NCI-H2081 treated with DMSO at 0.1 percent for 48 hours (cell line): ENCODE measurements around the gene TMPRSS11D.

ENCODE experiments used
- DNase-seq: peaks from one replicate; lab custom pipeline; 2025; lab: John Stamatoyannopoulos, UW

TMPRSS11D gene, protein sequence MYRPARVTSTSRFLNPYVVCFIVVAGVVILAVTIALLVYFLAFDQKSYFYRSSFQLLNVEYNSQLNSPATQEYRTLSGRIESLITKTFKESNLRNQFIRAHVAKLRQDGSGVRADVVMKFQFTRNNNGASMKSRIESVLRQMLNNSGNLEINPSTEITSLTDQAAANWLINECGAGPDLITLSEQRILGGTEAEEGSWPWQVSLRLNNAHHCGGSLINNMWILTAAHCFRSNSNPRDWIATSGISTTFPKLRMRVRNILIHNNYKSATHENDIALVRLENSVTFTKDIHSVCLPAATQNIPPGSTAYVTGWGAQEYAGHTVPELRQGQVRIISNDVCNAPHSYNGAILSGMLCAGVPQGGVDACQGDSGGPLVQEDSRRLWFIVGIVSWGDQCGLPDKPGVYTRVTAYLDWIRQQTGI

DNA sequence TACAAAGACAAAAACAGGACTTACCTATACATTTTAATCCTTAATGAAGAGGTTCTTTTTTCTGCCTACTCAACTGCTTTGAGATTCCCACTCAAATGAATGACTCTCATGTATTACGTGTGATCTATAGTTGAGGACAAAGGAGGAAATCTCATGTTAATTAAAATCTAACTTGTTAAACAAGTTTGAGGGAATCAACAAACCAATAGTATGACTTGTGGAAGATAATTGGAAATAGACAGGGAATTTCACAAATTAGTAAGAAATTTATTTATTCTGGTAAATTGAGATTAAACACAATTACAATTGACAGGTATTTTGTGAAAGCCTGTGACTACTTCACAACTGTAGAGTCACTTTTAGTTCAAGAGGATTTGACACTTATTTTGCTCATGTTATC, at the start of gene TMPRSS11D:
TMPRSS11D (minus strand) TSS at position 101 of the 400 bp plus-strand sequence; CDS start at position 32, 69 bp downstream.
- DNase-seq: no peak

DNA sequence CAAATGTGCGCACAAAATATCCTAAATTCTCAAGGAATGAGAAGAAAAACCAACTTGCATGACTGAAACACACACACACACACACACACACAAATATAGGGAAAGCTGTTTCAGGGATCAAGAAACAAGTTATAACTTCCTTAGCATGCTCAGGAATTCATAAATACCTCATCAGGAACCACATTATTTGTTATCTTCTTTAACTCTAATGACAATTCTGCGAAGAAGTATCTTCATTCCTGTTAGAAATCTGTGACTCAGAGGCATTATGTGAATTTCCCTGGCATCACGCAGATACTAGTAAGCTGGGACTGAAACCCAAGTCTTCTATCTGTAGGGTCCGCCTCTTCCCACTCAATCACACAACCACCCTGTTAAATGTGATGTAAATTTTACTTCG, 49.2 kb upstream of the TMPRSS11D start:
- no peak for DNase-seq

DNA sequence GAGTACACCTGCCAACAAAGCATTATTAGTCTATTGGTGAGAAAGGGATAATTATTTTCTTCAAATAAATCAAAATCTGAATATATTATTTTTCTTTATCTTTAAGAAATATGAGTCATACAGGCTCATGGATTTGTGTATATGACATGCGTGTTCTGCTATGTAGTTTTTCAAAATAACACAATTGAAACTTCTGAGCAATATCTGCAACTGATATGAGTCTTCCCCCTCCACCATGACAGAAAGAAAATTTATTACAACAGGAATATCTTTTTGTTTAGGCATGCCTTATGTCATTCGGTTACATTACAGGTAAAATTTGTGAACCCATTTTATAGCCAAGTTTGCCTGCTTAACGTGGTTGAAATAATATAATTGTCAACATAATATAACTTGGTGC, 47.5 kb upstream of the TMPRSS11D start:
- DNase-seq: no peak

DNA sequence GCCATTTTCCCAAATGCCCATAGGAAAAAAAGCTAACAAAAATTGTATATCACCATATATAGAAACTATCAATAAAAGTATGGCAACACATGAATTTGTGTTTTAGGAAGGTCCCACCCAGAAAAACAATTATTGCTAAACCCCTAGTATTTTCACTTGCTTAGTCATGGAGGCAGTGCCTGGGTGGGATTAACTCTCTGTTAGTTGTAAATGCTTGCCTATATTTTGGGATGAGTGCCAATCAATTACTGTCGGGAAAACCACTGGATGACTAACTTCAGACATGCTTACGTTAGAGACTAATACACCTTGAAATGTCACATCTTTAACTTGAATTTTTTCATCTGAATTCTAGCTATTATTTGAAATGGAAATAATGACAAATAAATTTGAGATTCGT, 45.6 kb upstream of the TMPRSS11D start:
- no peak for DNase-seq

DNA sequence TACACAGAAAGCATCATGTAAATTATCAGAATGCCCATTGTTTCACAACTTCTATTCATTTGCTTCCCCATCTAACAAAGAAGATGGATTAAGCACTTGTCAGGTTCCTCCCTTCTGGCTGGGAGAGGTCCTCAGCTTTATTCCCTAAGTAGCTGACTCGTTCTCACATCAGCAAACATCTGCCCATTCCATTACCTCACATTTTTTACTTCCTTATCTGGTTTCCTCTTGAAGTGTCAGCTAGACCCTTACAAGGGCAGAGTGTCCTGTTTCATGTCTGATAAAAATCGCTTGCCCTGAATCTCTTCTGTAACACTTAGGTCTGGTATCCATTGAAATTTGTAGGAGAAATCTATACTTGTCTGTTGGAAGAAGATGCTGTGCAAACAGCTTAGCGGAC, 44.7 kb upstream of the TMPRSS11D start:
- no peak for DNase-seq

DNA sequence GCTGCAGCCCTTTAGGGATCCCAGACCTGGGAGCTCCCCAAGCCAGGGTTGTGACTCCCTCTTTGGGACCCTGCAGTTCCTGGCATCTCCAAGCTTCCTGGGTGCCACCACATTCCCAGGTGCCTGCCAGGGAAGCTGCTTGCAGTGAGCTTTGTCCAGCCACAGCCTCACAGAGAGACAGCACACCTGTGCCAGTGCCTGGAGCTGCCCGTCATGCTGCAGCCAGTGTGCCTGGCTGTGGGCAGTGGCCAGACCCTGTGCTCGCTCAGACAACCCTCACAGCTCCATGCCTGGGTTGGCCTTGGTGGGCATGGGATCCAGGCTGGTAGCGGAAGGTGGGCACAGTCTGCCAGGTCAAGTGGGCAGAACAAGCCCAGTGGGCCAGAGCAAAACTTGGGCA, 43.4 kb upstream of the TMPRSS11D start:
- DNase-seq: no peak

DNA sequence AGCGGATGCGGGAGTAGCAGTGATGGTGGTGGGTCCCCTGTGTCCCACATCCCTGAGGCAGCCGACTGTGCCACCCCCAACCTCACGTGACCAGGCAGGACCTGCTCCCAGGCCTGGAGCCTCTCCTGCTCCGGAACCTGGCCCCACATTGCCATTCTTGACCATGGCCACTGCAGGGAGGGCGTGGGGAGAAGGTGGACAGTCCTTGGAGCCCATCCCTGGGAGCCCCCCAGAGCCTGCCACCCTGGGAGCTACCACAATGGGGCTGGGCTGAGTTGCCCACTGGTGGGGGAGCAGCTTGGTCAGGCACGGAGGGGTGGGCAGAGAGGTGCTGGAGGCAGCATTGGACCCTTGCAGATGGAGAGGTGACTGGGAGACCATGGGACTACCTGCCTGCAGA, 42.7 kb upstream of the TMPRSS11D start:
- no peak for DNase-seq

DNA sequence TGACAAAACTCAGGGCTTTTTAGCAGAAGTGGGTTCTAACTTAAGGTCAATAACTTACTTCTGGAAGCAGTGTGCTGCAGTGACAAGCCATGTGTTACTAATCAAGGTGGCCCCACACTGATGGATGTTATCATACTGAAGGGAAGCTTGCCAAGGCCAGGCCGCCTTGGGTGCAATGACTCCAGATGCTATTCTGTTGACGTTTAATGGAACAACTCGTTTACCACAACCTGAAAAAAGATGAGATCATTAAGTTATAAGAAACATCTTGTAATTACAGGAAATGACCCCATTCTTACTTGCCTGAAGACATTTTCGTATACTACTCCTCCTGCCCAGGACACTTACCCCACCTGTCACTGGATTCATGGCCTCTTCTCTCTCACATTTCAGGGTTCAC, 38.9 kb upstream of the TMPRSS11D start:
- DNase-seq: no peak

DNA sequence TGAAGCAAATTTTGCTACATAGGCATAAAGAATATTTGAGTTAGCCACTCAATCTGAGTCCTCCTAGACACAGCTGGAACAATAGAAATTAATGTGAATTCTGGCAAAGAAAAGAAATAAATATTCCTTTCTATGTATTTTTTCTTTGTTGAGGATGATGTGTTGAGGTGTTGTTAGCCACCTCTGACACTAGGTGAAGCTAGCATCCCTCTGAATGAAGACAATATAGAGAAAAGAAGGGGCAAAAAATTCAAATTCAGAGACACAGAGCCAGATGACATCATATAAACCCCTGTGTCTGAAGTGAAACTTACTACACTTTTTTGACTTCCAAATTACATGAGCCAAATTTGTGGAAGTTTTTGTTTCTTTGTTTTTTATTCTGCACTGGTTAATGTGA, 34.6 kb upstream of the TMPRSS11D start:
- no peak for DNase-seq

DNA sequence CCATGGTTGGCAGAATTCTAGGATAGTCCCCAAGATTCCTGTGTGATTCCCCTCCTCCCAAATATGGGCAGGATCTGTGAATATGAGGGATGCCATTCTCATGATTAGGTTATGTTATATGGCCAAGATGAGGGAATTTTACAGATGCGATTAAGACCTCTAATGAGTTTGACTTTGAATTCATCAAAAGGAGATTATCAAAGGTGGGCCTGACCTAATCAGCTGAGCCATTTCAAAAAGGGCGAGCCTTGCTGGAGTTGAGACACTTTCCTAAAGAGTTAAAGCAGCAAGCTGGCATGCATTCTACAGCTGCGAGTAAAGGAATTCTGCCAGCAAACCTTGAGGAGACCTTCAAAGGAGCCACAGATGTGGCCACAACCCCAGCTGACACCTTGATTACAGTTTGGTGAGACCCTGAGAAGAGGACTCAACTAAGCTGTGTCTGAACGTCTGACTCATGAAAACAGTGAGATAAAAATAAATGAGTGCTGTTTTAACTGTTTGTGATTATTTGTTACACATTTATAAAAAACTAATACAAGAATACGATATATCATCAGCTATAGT, 31.7 kb upstream of the TMPRSS11D start:
- no peak for DNase-seq

DNA sequence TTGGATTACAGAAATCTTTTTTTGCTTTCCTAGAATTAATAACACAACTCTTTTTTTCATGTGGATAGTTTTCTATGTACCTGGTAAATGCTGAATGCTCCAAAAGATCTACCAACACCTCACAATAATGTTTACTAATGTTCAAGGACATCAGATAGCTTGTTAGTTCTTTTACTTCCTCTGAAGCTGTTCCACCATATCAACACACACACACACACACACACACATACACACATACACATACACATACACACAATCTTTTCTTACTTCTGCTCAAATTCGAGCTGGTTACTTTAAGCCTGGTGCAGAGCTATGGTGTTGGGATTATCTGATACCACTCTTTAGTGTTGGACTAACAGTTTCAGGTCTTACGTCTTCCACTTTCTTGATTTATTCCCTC, 28.3 kb upstream of the TMPRSS11D start:
- no peak for DNase-seq

DNA sequence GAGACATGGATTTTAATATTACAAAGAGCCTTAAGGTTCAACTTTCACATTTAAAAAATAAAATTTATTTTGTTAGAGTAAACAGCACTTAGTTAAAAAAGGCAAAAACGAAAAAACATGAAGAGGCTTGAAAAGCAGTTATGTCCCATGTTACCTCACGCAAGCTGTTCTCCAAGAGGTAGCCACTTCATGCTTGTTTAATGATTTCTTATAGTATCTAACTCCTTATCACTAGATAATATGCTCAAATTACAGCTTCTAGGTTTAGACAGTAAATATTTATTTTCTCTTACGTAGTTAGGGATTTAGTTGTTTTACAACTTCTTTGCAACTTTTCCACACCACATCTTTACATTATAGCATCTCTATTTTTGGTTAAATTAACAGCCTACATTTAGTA, 27.8 kb upstream of the TMPRSS11D start:
- DNase-seq: no peak

DNA sequence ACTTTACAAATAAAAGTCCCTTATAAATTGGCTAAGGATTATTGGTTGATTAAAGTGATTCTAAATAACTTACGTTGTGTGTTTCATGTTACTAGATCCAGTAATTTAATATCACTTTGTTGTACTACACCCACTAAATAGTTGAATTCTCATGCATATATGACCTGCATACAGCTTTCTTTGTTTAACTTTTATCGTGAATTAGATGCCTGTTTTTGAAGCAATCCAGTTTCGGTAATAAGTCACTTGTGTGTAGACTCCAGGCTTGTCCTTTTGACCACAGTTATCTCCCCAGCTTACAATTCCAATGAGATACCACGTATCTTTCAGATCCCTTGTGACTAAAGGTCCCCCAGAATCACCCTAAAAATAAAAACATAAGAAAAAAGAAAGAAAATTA, 27.3 kb upstream of the TMPRSS11D start:
- no peak for DNase-seq

DNA sequence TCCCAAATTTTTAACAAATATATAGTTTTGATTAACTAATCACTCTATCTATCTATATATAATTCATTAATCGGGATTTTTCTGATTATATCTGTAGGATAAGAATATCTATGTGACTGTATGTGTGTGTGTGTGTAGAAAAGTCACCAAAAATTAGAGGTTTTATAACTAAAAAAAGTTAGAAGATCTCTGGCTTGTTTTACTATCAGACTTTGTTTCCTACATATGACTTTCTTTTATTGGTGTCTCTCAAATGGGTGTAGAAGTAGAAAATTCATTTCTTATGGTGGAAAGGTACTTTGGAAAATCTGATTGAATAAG, 26.7 kb upstream of the TMPRSS11D start:
- no peak for DNase-seq

DNA sequence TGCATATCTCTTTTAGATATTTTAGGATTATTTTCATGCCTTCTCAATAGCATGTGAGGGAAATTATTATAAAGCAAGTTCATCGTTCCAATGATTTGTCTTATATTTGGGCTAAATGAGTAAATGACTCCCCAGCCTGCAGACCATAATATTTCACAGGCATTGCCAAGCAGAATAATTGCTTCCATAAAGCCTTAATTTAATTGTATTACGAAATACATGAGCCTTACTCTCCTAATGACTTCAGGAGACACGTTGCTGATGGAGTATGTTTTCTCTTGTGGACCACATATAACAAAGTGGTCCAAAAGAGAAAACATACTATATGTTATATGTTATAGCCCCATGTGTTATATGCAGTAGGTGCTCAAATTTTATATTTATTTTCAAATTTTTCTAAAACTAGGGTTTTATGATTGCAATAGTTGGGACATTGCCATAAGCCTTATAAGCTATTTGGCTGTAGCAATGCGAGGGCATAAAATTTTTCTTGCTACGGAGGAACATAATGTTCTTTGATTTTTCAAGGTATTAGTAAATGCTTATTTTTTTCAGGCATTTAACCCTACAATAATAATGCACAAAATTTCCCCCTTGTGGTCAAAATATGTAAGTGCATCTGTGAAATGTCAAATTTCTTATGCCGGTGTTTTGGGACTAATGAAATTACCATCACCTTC, 26.2 kb upstream of the TMPRSS11D start:
- no peak for DNase-seq

DNA sequence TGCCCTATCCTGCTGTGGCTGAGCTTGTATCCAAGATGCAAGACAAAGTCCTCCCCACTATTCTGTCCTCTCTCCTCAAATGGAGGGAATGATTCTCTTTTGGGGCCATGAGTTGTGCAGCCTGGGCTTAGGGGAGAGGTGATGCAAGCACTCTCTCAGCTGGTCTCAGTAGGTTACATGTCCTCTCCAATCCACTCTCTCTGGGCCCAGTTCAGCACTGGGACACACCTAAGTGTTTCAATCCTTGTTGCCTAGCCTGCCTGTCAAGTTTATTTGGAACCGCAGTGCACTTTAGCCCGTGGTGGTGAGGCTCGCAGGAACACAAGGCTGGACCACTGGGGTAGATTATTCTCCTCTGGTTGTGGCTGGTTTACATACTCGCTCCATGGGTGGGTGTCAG, 23.8 kb upstream of the TMPRSS11D start:
- no peak for DNase-seq

DNA sequence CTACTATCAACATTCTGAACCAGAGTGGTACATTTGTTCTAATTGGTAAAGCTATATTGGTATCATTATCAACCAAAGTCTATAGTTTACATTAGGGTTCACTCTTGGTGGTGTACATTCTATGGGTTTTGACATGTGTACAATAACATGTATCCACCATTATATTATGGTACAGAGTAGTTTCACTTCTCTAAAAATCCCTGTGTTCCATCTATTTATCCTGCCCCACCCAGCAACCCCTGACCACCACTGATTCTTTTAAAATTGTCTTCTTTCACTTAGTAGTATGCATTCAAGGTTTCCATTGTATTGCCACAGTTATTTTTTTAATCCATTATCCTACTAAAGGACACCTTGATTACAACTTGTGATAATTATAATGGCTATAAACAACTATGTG, 15.3 kb upstream of the TMPRSS11D start:
- no peak for DNase-seq

DNA sequence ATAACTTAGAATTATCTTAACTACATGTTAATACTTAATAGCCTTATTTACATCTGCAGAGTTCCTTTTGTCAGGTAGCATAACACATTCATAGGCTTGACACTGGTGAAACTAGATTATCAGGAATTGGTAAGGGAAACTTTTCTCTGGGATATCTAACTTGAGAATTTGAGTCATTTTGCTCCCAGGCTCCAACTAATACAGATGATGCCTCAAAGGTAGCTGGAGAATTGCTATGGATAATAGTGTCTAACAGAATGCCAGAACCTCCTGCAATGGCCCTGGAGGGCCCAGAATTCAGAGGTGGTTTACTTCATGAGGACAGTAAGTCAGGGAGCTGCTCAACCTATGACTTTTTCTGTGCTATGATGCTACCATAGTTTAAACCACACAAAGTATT, 13.9 kb upstream of the TMPRSS11D start:
- DNase-seq: no peak

DNA sequence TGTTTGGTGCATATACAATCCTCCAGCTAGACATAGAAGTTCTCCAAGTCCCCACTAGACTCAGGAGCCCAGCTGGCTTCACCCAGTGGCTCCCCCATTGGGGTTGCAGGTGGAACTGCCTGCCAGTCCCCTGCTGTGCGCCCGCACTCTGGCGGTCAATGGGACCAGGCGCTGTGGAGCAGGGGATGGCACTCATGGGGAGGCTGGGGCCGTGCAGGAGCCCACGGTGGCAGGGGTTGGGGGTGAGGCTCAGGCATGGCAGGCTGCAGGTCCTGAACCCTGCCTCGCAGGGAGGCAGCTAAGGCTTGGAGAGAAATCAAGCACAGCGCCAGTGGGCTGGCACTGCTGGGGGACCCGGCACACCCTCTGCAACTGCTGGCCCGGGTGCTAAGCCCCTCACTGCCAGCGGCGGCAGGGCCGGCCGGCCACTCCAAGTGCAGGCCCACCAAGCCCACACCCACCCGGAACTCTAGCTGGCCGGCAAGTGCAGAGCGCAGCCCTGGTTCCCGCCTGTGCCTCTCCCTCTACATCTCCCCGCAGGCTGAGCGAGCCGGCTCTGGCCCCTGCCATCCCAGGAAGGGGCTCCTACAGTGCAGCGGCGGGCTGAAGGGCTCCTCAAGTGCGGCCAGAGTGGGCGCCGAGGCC, 12.7 kb upstream of the TMPRSS11D start:
- DNase-seq: no peak

DNA sequence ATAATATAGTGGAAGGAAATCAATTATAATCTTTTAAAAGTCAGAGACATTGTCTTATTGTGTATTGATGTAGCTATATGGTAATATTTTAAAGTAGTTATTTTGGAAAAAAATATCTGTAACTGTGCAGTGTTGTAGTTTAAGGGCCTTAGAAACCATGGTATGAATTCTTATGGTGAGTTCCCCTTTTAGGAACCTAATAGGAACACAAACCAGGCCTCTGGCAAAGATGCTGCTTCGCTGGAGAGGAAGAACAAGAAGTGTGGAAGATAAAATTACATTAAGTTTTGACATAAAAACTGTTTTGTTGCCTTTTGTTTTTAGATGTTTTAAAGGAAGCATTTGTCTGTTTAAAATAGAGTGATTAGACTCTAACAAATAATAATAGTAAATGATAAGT, 10.9 kb upstream of the TMPRSS11D start:
- no peak for DNase-seq

DNA sequence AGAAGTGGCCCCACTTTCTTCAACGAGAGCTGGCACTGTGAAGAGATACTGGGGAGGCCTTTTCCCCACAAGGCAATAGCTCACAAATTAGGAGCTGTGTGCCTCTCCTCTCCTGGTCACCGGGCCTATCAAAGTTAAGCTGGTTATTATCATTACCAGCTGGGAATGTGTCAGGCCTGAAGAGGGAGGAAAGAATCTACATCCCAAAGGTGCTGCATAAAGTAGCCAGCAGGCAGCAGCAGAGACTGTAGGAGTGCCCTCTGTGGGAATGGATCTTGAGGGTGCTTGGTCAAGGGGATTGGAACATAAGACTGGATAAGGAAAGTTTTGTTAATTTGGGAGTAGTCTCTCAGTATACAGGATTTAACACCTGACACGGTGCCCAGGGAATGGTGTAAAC, 9.1 kb upstream of the TMPRSS11D start:
- no peak for DNase-seq

DNA sequence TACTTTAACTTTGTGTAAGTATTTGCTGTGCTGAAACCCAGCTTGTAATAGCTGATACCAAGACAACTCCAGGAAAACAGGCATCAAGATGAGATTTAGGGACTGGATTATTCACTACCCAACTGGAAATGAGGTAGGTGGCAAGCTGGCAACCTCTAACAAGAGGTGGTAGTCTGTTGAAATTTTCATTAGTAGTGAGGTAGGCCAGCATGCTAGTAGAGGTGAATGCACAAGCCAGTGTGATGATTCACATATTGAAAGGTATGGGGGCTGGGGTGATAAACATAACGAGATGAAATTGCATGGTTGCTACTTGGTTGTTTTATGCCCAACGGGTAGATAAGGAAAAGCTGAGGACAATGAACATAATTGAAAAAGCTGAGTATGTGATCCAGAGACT, 8.5 kb upstream of the TMPRSS11D start:
- no peak for DNase-seq

DNA sequence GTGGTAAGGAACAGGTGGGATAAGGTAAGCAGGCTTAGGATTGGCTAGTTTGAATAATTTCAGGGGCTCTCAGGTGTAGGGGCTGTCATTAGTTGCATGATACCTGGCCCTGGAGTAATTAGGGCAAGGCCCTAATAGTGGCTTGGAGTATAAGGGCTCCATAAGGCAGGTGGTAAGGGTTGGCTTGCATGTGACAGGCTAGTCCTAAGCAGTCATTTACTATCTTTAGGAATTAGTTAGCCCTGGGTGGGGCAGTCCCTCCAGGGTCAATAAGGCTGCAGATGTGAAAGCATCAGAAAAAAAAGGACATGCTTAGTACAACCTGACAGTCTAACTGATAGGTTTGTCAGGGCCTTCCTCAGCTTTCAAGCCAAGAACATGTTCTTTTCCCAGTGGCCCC, 7.8 kb upstream of the TMPRSS11D start:
- DNase-seq: no peak
